Naive thymus-derived CD8-positive, alpha-beta T cell (primary cell): Measurements from ENCODE around the gene AMZ2. TPM values are rescaled to one million over a fixed set of nuclear protein-coding genes. Genes with fewer than 3 reads are reported as not detected.
A peak's percentile ranks its signal among the peaks of the same experiment; 100 is the strongest.

Source experiments
- ATAC-seq, 2 donors: fragments of 150-1000 bp; cut with Tn5 transposase in 1 of 2; sonication (Bioruptor Pico), chemical (Tn5 transposase) in 1 of 2; 1 replicate in 1 of 2; 2 replicates in 1 of 2; pipeline ENCODE4 v1.10.0; 2021; ENCODE audit warnings: mild to moderate bottlenecking in 2 of 2, moderate library complexity in 2 of 2
- POLR2A ChIA-PET: fragments of 350-600 bp; sonication (Branson Sonifier 250); formaldehyde crosslinking; loops from one replicate; lab custom pipeline; 2021; ENCODE audit warnings: antibody characterized with exemption; lab: Charles Lee
- DNase-seq, 10 donors: peaks; one replicate each; pipeline versions ENCODE4 v3.0.0 to v3.0.0-alpha.2; 2020 to 2022
- H3K27ac Mint-ChIP-seq, 10 donors: one replicate each; pipeline ENCODE4 v1.8.0; 2020 to 2022; ENCODE audit warnings: mild to moderate bottlenecking in 10 of 10, mixed read lengths in 10 of 10, moderate library complexity in 4 of 10, inconsistent platforms in 1 of 10
- H3K27me3 Mint-ChIP-seq, 5 donors: one replicate each; pipeline ENCODE4 v1.8.0; 2021 to 2022; ENCODE audit warnings: mixed read lengths in 5 of 5
- H3K36me3 Mint-ChIP-seq, 3 donors: one replicate each; pipeline ENCODE4 v1.8.0; 2020 to 2022; ENCODE audit warnings: mixed read lengths in 3 of 3, mild to moderate bottlenecking in 2 of 3, inconsistent platforms in 1 of 3
- H3K4me1 Mint-ChIP-seq, 4 donors: one replicate each; pipeline ENCODE4 v1.8.0; 2021 to 2022; ENCODE audit warnings: mixed read lengths in 4 of 4
- H3K4me3 Mint-ChIP-seq, 10 donors: one replicate each; pipeline ENCODE4 v1.8.0; 2020 to 2022; ENCODE audit warnings: mild to moderate bottlenecking in 10 of 10, mixed read lengths in 10 of 10, moderate library complexity in 6 of 10, inconsistent platforms in 1 of 10
- H3K9me3 Mint-ChIP-seq, 9 donors: one replicate each; pipeline ENCODE4 v1.8.0; 2020 to 2022; ENCODE audit warnings: mixed read lengths in 9 of 9, mild to moderate bottlenecking in 3 of 9, inconsistent platforms in 1 of 9, moderate library complexity in 1 of 9
- polyA plus RNA-seq, 3 donors: library from polyadenylated mRNA; unstranded; fragments of 300-500 nt; fragmentation: Illumina TruSeq; gene quantifications; one replicate each; pipeline ENCODE4 v1.2.3, GENCODE V29; 2021
- total RNA-seq, 8 experiments: library from RNA in 2 of 8; stranded (reverse) in 2 of 8; gene quantifications; one replicate each; pipeline ENCODE4 v1.2.3 and lab custom pipeline; 2021 to 2026

AMZ2 gene
- total and polyA plus RNA-seq, 5 experiments from 2014 or later: 72.4 to 125 (median 89.0) TPM

DNA sequence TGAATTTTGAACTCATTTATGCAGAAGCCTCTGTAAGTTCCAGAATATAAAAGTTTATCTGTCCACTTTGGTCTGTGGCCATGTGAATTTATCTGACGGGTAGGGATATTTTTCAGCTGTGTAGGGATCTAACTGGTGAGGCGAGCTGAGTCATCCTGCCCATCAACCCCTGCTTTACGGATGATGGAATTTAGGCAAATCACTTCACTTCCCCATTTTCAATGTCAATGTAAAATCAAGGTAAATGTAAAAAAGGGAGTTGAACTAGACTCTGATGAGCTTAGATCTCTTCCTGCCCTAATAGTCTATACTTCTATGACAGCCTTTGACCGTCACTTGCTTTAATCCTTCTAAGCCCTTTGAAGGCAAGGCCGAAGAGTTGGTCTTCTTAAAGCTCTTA lies 40.5 kb downstream of the AMZ2 start:
- peaks cover 26 to 55% (median 44%) of the 10 kb centered on the region in 4 donors for H3K4me1 Mint-ChIP-seq
- peak overlapping the region; percentile 25 to 99 (median 96) for H3K27ac Mint-ChIP-seq
- H3K9me3 Mint-ChIP-seq: no peaks in the 10 kb centered on the region
- ATAC-seq: no peak
- H3K27me3 Mint-ChIP-seq: no peaks in the 10 kb centered on the region
- H3K36me3 Mint-ChIP-seq: no peaks in the 10 kb centered on the region
- POLR2A ChIA-PET: interaction anchor here (0.7 to 6.1 kb wide), 4 partner anchors 13 to 147 kb away, joined by 3 to 94 read pairs (median 3); no protein-coding TSS in a partner anchor
- H3K4me3 Mint-ChIP-seq: peak overlapping the region in 5 of 10 donors; percentile 81 to 98 (median 97)
- DNase-seq: no peak

DNA sequence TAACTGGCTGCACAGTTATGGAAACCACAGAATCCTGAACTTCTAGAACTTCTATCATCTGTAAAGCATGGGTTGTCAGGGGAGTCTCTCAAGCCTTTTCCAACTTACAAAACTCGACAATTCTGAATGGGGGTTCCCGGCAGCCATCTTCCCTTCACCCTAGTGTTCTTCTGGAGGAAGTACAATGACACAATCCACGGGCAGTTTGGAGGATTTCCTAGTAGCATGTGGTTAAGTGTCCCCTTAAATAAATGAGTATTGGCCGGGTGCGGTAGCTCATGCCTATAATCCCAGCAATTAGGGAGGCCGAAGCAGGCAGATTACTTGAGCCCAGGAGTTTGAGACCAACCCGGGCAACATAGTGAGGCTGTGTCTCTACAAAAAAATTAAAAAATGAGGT lies 41.0 kb downstream of the AMZ2 start:
- no peaks in the 10 kb centered on the region for H3K27me3 Mint-ChIP-seq
- no peak for ATAC-seq
- H3K4me3 Mint-ChIP-seq: peak overlapping the region; percentile 57 to 100 (median 96)
- H3K9me3 Mint-ChIP-seq: no peaks in the 10 kb centered on the region
- peak in 2 of 10 donors; percentile 16 to 22 for DNase-seq
- POLR2A ChIA-PET: interaction anchor here (0.7 to 6.1 kb wide), 5 partner anchors 12 to 146 kb away, joined by 3 to 94 read pairs (median 3); no protein-coding TSS in a partner anchor
- H3K36me3 Mint-ChIP-seq: no peaks in the 10 kb centered on the region
- H3K27ac Mint-ChIP-seq: peak overlapping the region; percentile 25 to 99 (median 96)
- peaks cover 26 to 56% (median 46%) of the 10 kb centered on the region in 4 donors for H3K4me1 Mint-ChIP-seq

- DNase-seq: no peak
- no peaks in the 10 kb centered on the region for H3K9me3 Mint-ChIP-seq
- ATAC-seq: no peak
- H3K27ac Mint-ChIP-seq: peak overlapping the region; percentile 94 to 99 (median 97)
- H3K27me3 Mint-ChIP-seq: no peaks in the 10 kb centered on the region
- POLR2A ChIA-PET: interaction anchor here (0.8 to 6.1 kb wide), 15 partner anchors 10 to 169 kb away, joined by 3 to 94 read pairs (median 30); partner anchors contain the start of genes AMZ2 and WIPI1
- peaks cover 26 to 62% (median 53%) of the 10 kb centered on the region in 4 donors for H3K4me1 Mint-ChIP-seq
- H3K4me3 Mint-ChIP-seq: peak overlapping the region; percentile 94 to 100 (median 96)
- no peaks in the 10 kb centered on the region for H3K36me3 Mint-ChIP-seq
Observed at GRCh38 chr17:68289473-68289872, 41.6 kb downstream of the AMZ2 start.

GRCh38 chr17:68289936-68290267 lies 42.1 kb downstream of the AMZ2 start:
- no peaks in the 10 kb centered on the region for H3K36me3 Mint-ChIP-seq
- H3K4me3 Mint-ChIP-seq: peak overlapping the region; percentile 94 to 100 (median 96)
- H3K27me3 Mint-ChIP-seq: no peaks in the 10 kb centered on the region
- POLR2A ChIA-PET: interaction anchor here (0.7 to 6.1 kb wide), 19 partner anchors 11 to 222 kb away, joined by 3 to 94 read pairs (median 26); partner anchors contain the start of genes AMZ2, PRKAR1A and WIPI1
- peak overlapping the region; percentile 94 to 99 (median 97) for H3K27ac Mint-ChIP-seq
- ATAC-seq (no peak), DNase-seq (no peak)
- no peaks in the 10 kb centered on the region for H3K9me3 Mint-ChIP-seq
- peaks cover 30 to 65% (median 56%) of the 10 kb centered on the region in 4 donors for H3K4me1 Mint-ChIP-seq

GRCh38 chr17:68290268-68290954 lies 42.6 kb downstream of the AMZ2 start:
- Mint-ChIP-seq H3K27me3 (no peaks in the 10 kb centered on the region), H3K4me1 (peaks cover 31 to 68% (median 58%) of the 10 kb centered on the region in 4 donors), H3K36me3 (no peaks in the 10 kb centered on the region), H3K9me3 (no peaks in the 10 kb centered on the region), H3K27ac (peak overlapping the region; percentile 94 to 99 (median 97)), H3K4me3 (peak overlapping the region; percentile 94 to 100 (median 96))
- ATAC-seq (peak; percentile 8 to 13), DNase-seq (peak; percentile 31 to 85 (median 74))
- POLR2A ChIA-PET: interaction anchor here (0.7 to 6.1 kb wide), 38 partner anchors 11 to 849 kb away, joined by 3 to 94 read pairs (median 12); partner anchors contain the start of genes AMZ2, PRKAR1A and WIPI1

DNA sequence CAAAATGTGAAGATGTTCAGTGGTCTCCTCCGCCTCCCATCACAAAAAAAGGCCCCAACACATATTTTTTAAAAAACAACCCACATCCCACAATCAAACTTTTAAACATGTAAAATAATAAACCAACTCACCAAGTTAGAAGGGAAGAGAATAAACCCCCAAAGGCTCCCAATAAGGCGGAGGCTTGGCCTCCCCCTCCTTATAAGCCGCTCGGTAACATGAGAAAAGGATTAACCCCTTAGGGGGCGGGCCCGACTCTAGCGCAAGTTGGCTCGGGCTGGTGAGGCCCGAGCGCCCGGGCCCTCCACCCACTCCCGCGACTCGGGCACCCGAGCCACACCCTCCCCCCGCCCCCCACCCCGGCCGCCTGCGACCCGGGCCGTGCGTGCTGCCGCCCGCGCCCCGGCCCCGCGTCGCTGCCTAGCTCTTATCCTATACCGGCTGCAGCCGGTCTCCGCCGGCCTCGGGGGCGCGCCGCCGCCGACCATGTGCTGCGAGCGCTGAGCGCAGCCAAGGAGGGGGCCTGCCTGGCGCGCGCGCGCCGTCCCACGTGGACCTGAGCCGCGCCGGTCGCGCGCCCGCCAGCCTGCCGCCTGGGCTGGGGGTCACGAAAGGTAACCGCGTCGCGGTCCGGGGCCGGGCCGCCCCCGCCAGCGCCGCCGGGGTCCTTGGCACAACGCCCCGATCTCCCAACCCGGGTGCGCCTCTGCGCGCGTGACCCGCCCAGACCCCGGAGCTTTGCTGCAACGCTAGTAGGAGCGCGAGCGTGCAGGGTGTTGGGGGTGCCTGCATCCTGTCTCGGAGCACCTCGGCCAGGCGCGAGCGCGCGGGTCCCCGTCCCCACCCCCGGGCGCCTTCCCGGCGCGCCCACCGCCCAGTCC lies 43.4 kb downstream of the AMZ2 start, which contains the start of the genes ARSG and SLC16A6:
Gene ARSG (plus strand): TSS at position 541 of the 881 bp plus-strand sequence. CDS start 15,999 bp downstream, outside the sequence.
Gene SLC16A6 (minus strand): TSS at position 173 of the 881 bp plus-strand sequence. CDS start 12,807 bp downstream, outside the sequence.
- Mint-ChIP-seq H3K36me3 (no peaks in the 10 kb centered on the region), H3K4me3 (peak within 1 kb of the TSS; percentile 94 to 100 (median 96)), H3K27me3 (no peaks in the 10 kb centered on the region), H3K9me3 (no peaks in the 10 kb centered on the region), H3K27ac (peak within 1 kb of the TSS; percentile 94 to 99 (median 97)), H3K4me1 (peaks cover 32 to 69% (median 61%) of the 10 kb centered on the region in 4 donors)
- POLR2A ChIA-PET: interaction anchor here (0.5 to 6.1 kb wide), 53 partner anchors 9 to 850 kb away, joined by 3 to 94 read pairs (median 6); partner anchors contain the start of genes AMZ2, KPNA2, PRKAR1A and WIPI1
- peak; percentile 75 to 96 (median 87) for DNase-seq
- peak; percentile 58 to 63 for ATAC-seq

GRCh38 chr17:68291836-68292688 lies 44.2 kb downstream of the AMZ2 start:
- H3K27me3 Mint-ChIP-seq: no peaks in the 10 kb centered on the region
- ATAC-seq: peak; percentile 69 to 71
- DNase-seq: peak; percentile 85 to 98 (median 96)
- H3K4me1 Mint-ChIP-seq: peaks cover 38 to 72% (median 70%) of the 10 kb centered on the region in 4 donors
- H3K9me3 Mint-ChIP-seq: no peaks in the 10 kb centered on the region
- H3K36me3 Mint-ChIP-seq: no peaks in the 10 kb centered on the region
- POLR2A ChIA-PET: interaction anchor here (0.6 to 6.1 kb wide), 46 partner anchors 10 to 851 kb away, joined by 3 to 94 read pairs (median 8); partner anchors contain the start of genes AMZ2, KPNA2, PRKAR1A and WIPI1
- peak overlapping the region; percentile 81 to 95 (median 91) for H3K27ac Mint-ChIP-seq
- H3K4me3 Mint-ChIP-seq: peak overlapping the region; percentile 77 to 94 (median 84)

- ATAC-seq: no peak
- Mint-ChIP-seq H3K9me3 (no peaks in the 10 kb centered on the region), H3K4me3 (peak overlapping the region; percentile 77 to 94 (median 84)), H3K36me3 (no peaks in the 10 kb centered on the region), H3K27me3 (no peaks in the 10 kb centered on the region), H3K4me1 (peaks cover 38 to 73% (median 72%) of the 10 kb centered on the region in 4 donors), H3K27ac (peak overlapping the region; percentile 81 to 95 (median 91))
- POLR2A ChIA-PET: interaction anchor here (0.8 to 6.1 kb wide), 26 partner anchors 10 to 272 kb away, joined by 4 to 94 read pairs (median 18); partner anchors contain the start of genes AMZ2 and WIPI1
- no peak for DNase-seq
Observed at GRCh38 chr17:68292689-68293040, 44.8 kb downstream of the AMZ2 start.

- Mint-ChIP-seq H3K27me3 (no peaks in the 10 kb centered on the region), H3K4me1 (peaks cover 35 to 76% (median 68%) of the 10 kb centered on the region in 4 donors), H3K36me3 (no peaks in the 10 kb centered on the region), H3K4me3 (peak overlapping the region in 2 of 10 donors; percentile 1 to 30), H3K27ac (peak overlapping the region in 3 of 10 donors; percentile 8 to 70 (median 22)), H3K9me3 (no peaks in the 10 kb centered on the region)
- DNase-seq (no peak), ATAC-seq (no peak)
- POLR2A ChIA-PET: interaction anchor here (1.8 to 6.1 kb wide), 6 partner anchors 19 to 142 kb away, joined by 8 to 94 read pairs (median 40); no protein-coding TSS in a partner anchor
Observed at GRCh38 chr17:68293490-68294195, 45.8 kb downstream of the AMZ2 start.

GRCh38 chr17:68294196-68294555 lies 46.3 kb downstream of the AMZ2 start:
- DNase-seq: no peak
- POLR2A ChIA-PET: interaction anchor here (4.9 kb wide), 1 partner anchor 31 kb away, joined by 54 read pairs; no protein-coding TSS in a partner anchor
- Mint-ChIP-seq H3K4me3 (peak overlapping the region in 2 of 10 donors; percentile 1 to 30), H3K27ac (peak overlapping the region in 5 of 10 donors; percentile 22 to 70 (median 56)), H3K27me3 (no peaks in the 10 kb centered on the region), H3K4me1 (peaks cover 31 to 74% (median 64%) of the 10 kb centered on the region in 4 donors), H3K9me3 (no peaks in the 10 kb centered on the region), H3K36me3 (no peaks in the 10 kb centered on the region)
- no peak for ATAC-seq
